Kasumi-1 (cell line): ENCODE results near the gene INSR.
A peak's percentile ranks its signal among the peaks of the same experiment; 100 is the strongest.
"Not testable (repeated sequence)": the region's sequence is repeated elsewhere in the genome, so short reads cannot be mapped to it uniquely, and the experiment has no call there.

Source experiments
- DNase-seq, 2 experiments: peaks; one replicate each; lab custom pipeline; 2025; lab: John Stamatoyannopoulos, UW

The INSR gene

DNA sequence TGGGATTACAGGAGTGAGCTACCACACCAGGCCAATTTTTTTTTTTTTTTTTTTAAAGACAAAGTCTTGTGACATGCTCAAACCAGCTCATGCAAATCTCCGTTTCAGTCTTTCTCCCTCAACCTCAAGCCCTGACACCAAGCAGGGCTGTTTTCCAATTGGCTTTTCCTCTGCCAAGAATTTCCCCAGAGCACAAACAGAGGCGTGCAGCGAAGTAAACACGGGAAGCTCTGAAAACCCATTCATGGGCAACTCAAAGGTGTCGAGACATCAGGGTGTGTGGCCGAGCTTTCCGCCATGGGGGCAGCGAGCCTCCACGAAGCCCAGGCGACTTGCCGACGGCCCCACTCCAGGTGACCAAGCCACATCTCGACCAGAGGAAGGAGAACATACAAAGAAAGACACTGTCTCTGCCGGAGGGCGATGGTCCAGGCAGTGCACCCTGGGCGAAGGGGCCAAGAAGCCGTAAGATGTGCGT, 70.0 kb downstream of the INSR start:
- DNase-seq: no peak

DNA sequence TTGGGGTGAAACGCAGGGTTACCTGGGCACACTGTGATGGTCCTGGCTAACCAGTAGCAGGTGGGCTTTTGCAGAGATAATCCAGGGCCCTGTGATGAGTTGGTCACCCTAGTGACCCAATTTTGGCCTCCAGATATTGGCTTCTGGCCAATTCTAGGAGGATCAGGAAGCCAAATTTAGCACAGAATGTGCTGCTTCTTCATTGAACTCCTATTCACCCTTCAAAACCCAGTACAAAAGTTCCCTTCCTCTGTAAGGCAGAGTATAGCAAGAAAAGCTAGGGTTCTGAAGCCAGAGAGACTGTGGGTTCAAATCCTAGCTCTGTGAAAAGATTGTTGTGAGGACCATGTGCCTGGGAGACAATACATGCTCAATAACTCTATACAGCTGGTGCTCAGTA, 70.8 kb downstream of the INSR start:
- no peak for DNase-seq

- DNase-seq: no peak
Observed at GRCh38 chr19:7219056-7219455, 75.2 kb downstream of the INSR start.

DNA sequence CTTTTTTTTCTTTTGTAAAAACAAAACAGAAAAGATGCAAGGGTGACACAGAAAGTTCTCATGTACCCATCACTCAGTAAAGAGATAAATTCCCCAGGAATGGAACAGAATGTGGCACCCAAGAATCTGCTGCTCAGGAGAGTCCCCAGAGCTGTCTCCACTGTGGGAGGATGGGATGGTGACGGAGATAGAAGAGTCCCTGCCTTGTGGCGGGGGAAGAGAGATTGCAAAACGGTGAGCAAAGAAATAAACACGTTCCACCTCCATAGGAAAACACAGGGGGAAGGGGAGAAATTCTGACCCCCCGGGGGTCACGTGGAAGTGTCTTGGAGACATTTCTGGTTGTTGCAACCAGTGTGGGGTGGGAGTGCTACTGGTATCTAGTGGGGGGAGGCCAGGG, 76.4 kb downstream of the INSR start:
- no peak for DNase-seq

- DNase-seq: no peak
Observed at GRCh38 chr19:7216373-7216902, 77.8 kb downstream of the INSR start.

DNA sequence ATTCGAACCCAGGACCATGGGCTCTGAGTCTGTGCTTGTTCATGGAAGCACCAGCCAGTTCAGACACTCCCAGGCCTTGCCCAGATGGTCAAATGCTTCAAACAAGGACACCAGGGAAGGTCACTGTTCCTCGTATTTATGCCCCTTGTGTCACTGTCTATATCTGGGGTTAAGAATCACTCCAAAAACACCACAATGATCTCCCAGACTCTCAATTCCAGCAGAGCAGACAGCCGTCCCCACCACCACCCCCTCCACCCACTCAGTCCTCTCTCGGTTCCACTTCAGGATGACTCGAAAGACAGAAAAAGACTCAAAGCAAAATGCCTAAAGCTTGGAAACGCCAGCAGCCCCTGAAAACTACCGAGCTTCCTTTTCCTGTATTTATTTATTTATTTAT, 79.0 kb downstream of the INSR start:
- no peak for DNase-seq

DNA sequence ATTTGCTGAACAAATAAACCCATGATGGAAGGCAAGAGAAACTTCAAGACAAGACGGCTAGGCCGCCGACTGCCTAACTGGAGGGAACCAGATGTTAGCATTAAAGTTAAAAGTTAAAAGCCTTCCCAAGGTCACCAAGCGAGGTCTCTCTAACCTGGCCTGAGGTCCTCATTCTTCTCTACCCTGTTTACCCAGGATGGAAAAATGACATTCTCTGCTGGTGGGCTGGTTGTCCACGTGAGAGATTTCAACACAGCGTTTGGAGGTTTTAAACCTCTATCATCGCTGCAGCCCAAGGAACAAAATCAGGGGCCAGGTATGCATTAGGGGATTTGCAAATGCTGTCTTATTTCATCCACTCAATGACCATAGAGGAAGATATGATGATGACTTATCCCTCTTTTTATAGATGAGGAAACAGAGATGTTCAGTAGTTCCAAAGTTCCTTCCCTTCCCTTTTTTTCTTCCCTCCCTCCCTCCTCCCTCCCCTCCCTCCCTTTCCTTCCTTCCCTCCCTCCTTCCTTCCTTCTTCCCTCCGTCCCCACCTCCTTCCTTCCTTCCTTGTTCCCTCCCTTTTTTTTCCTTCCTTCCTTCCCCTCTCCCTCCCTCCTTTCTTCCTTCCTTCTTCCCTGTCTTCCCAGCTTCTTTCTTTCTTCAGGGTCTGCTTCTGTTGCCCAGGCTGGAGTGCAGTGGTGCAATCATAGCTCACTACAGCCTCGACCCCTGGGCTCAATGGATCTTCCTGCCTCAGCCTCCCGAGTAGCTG, 79.7 kb downstream of the INSR start:
- DNase-seq: no peak

GRCh38 chr19:7213628-7214323, 80.4 kb downstream of the INSR start:
- DNase-seq: no peak

DNA sequence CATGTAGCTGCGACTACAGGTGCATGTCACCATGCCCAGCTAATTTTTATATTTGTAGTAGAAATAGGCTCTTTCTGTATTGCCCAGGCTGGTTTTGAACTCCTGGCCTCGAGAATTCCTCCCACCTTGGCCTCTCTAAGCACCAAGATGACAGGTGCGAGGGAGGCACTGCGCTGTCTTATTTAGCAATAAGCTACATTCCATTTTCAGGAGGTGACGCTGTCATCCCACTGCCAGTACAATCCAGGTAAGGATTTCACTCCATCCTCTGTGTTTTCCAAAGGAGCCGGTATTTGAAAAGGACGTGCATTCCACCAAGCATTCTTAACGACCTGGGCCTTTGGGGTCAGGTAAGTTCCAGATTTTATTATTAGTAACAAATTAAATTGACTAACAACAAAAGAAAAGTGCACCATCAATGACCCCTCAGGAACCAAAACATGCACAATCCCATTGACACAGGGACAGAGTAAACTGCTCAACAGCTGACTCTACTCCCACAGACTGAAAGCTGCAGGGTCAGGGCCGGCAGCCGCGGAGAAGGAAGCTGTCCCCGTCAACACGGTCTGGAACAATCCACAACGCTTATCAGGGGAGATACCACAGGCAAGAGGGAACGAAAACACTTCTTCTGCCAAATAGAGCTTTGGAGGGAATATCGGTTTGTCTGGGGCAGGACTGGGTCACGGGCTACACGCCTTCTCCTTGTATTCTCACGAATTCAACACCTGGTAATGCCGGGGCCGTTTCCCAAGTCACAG, 82.8 kb downstream of the INSR start:
- DNase-seq: no peak

DNA sequence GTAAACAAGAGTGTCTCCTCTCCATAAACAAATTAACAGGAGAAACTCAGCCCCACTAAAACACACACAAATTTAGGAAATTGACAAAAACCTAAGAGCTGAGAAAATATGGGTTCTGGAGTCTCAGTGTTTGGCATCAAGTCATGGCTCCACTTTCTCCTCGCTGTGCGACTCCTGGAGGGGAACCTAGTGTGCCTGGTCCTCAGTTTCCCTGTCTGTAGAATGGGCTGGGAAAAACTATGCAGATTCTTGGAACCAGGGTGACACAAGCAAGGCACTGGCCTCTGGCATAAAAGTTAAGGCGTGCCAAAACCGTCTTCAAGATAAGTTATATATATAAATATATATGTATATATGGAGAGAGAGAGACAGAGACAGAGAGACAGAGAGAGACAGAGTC, 83.9 kb downstream of the INSR start:
- DNase-seq: no peak

GRCh38 chr19:7209597-7210325, 84.5 kb downstream of the INSR start:
- not testable (repeated sequence) for DNase-seq

DNA sequence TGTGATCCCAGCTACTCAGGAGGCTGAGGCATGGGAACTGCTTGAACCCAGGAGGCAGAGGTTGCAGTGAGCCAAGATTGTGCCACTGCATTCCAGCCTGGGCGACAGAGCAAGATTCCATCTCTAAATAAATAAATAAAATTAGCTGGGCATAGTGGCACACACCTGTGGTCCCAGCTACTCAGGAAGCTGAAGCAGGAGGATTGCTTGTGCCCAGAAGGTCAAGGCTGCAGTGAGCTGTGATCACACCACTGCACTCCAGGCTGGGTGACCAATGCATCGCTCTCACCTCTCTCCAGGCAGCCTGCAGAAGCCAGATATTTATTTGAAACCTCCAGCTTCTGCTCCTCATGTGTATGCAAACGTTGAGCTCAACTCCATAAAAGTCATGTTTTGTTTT, 85.2 kb downstream of the INSR start:
- DNase-seq: not testable (repeated sequence)

DNA sequence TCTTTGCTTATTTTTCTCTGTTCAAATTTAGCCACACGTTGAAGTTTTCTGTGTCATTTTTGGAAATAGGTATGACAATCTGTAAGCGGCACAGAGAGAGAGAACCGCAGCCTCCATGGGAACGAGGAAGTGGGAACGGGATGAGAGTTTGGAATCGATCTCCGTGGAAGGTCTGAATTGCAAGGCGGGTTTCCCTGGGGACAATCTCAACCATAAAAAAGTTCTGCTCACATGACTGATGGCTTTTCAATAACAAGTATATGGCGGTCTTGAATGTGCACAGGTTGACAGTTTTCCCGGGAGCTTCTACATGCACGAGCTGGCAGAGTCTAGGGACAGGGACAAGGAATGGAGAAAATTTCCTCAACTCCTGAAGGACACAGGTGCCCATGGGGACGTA, 90.9 kb downstream of the INSR start:
- no peak for DNase-seq

- DNase-seq: no peak
Observed at GRCh38 chr19:7202888-7203287, 91.3 kb downstream of the INSR start.

GRCh38 chr19:7200736-7201135, 93.5 kb downstream of the INSR start:
- no peak for DNase-seq

GRCh38 chr19:7199613-7200533, 94.3 kb downstream of the INSR start:
- no peak for DNase-seq

- DNase-seq: peak; percentile 82 to 92
Observed at GRCh38 chr19:7197760-7198696, 96.2 kb downstream of the INSR start.

GRCh38 chr19:7197119-7197759, 97.0 kb downstream of the INSR start:
- DNase-seq: peak; percentile 95 to 97

DNA sequence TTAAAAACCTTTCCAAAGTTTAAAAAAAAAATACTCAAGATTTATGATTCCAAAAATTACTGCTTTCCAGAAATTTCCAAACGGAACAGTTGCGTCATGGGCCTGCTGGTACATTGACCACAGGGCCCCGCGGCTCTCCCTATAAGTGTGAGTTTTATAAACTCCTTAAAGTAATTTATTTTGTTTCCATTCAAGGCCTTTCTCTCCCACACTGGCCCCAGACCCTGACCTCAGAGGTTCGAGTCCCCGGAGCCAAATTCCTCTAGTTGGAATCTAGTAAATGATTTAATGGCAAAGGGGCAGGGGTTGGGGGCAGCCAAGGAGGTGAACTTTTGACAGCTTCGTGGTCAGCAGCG, 97.5 kb downstream of the INSR start:
- no peak for DNase-seq
